Thymus (tissue), 11 donors: Measurements from ENCODE around the gene TMEM238L. TPM values are rescaled to one million over a fixed set of nuclear protein-coding genes. Genes with fewer than 3 reads are reported as not detected.

ENCODE experiments used
- DNase-seq, 9 donors: peaks; one replicate each; pipeline ENCODE4 v3.0.0-alpha.2; 2013; ENCODE audit warnings: low spot score in 9 of 9, low read depth in 6 of 9, missing footprints in 1 of 9
- H3K27ac ChIP-seq, 2 donors: one replicate each; pipeline ENCODE4 v1.5.1; 2013; ENCODE audit warnings: control low read depth in 1 of 2, low read depth in 1 of 2, low read length in 1 of 2, mild to moderate bottlenecking in 1 of 2, moderate library complexity in 1 of 2
- H3K27me3 ChIP-seq, 2 donors: one replicate each; pipeline ENCODE4 v1.5.1; 2013; ENCODE audit warnings: low read length in 1 of 2; ENCODE audit not compliant: control insufficient read depth in 2 of 2, insufficient read depth in 1 of 2
- H3K36me3 ChIP-seq, 2 donors: one replicate each; pipeline ENCODE4 v1.5.1; 2013; ENCODE audit warnings: low read length in 1 of 2, mild to moderate bottlenecking in 1 of 2, moderate library complexity in 1 of 2; ENCODE audit not compliant: control insufficient read depth in 2 of 2, insufficient read depth in 2 of 2
- H3K4me1 ChIP-seq, 2 donors: one replicate each; pipeline ENCODE4 v1.5.1; 2013; ENCODE audit warnings: low read length in 2 of 2; ENCODE audit not compliant: control insufficient read depth in 2 of 2, insufficient read depth in 2 of 2
- H3K4me3 ChIP-seq, 2 donors: one replicate each; pipeline ENCODE4 v1.5.1; 2013; ENCODE audit warnings: low read length in 2 of 2, control low read depth in 1 of 2, mild to moderate bottlenecking in 1 of 2
- H3K9me3 ChIP-seq, 2 donors: one replicate each; pipeline ENCODE4 v1.5.1; 2013; ENCODE audit warnings: low read length in 1 of 2, mild to moderate bottlenecking in 1 of 2; ENCODE audit not compliant: control insufficient read depth in 2 of 2, insufficient read depth in 1 of 2
- WGBS: extraction: QIAGEN DNeasy Blood & Tissue Kit; methylation state at CpG from one replicate; pipeline ENCODE4 v1.1.7; 2013; 5-methylcytosine and 5-hydroxymethylcytosine counted together
- polyA plus RNA-seq: library from polyadenylated mRNA; stranded (reverse); fragments of 200-250 nt; gene quantifications from one replicate; pipeline ENCODE4 v1.2.3, GENCODE V29; 2013
- total RNA-seq: library from RNA; stranded (reverse); fragments of 120-200 nt; gene quantifications from one replicate; pipeline ENCODE4 v1.2.4, GENCODE V29; 2013
- donor health status: healthy.

The TMEM238L gene
- total and polyA plus RNA-seq, 2 donors, result 0.07 TPM; not detected in 1

DNA sequence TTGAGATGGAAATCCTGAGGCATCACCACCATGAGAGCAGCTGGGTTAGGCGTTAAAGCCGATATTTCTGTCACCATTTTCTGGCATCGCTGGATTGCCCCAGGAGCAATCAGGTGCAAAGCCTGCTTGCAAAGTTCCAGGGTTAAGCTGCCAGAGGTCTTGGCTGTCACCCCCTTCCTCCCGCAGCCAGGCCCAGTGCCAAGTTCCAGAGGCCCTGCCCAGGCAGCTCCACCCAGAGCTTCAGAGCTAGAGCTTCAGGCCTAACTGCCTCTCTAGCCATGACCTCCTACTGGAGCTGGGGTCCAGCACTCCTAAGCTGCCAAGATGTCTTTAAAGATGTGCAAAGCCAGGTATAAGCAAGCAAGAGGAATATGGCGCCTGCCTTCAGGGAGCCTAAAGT is 8.8 kb upstream of the TMEM238L start:
- no peaks in the 10 kb centered on the region for H3K36me3 ChIP-seq
- H3K9me3 ChIP-seq, result no peaks in the 10 kb centered on the region
- no peaks in the 10 kb centered on the region for H3K27me3 ChIP-seq
- no peak overlapping the region for H3K27ac ChIP-seq
- DNase-seq, result no peak
- no peaks in the 10 kb centered on the region for H3K4me1 ChIP-seq
- 88% methylated on average over 5 of the region's 5 CpGs for WGBS
- no peak overlapping the region for H3K4me3 ChIP-seq

DNA sequence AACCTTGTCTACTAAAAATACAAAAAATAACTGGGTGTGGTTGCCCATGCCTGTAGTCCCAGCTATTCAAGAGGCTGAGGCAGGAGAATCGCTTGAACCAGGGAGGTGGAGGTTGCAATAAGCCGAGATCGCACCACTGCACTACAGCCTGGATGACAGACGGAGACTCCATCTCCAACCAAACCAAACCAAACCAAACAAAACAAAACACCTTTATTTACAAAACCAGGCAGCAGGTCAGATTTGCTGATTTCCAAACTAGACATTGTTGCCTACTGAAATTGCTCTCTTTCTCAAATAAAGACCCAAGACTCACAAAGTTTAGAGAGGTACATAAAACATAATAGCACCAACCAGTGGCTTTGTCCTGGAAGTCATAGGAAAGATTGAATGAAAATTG is 5.7 kb upstream of the TMEM238L start:
- H3K4me3 ChIP-seq, result no peak overlapping the region
- no peaks in the 10 kb centered on the region for H3K36me3 ChIP-seq
- H3K27ac ChIP-seq, result no peak overlapping the region
- H3K27me3 ChIP-seq, result no peaks in the 10 kb centered on the region
- H3K4me1 ChIP-seq, result no peaks in the 10 kb centered on the region
- WGBS, result 97% methylated on average over 4 of the region's 4 CpGs
- H3K9me3 ChIP-seq, result no peaks in the 10 kb centered on the region
- DNase-seq, result no peak

- H3K27me3 ChIP-seq, result no peaks in the 10 kb centered on the region
Measured at GRCh38 chr17:10807704-10808128, 3.8 kb upstream of the TMEM238L start.

GRCh38 chr17:10806545-10807262 is 2.8 kb upstream of the TMEM238L start:
- Histone ChIP-seq H3K27me3 (no peaks in the 10 kb centered on the region), H3K4me3 (no peak overlapping the region), H3K9me3 (no peaks in the 10 kb centered on the region), H3K36me3 (no peaks in the 10 kb centered on the region), H3K27ac (no peak overlapping the region), H3K4me1 (no peaks in the 10 kb centered on the region)
- no peak for DNase-seq
- 83% methylated on average over 9 of the region's 9 CpGs for WGBS

More at GRCh38 chr17:10807704-10808128, 3.8 kb upstream of the TMEM238L start:
- Histone ChIP-seq H3K4me1 (no peaks in the 10 kb centered on the region), H3K27ac (no peak overlapping the region), H3K4me3 (no peak overlapping the region), H3K9me3 (no peaks in the 10 kb centered on the region), H3K36me3 (no peaks in the 10 kb centered on the region)
- no peak for DNase-seq
- 93% methylated on average over 7 of the region's 7 CpGs for WGBS

DNA sequence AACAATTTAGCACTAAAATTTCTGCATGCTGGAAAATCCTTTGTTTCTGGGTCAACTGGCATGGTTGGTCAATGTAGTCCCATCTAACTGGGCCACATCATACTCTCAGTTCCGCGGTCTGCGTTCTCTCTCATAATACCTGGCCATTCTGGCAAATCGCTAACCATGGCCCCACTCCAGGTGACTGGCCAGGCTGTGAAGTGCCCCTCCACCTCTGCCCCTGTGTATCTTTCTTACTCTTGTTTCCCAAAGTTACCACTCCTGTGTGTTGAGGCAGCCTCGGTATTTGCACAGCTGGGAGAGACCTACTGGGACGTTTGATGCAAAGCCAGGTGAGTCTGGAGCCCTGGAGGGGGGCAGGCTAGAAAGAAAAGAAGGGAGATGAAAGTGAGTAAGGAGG is 2.0 kb upstream of the TMEM238L start:
- Histone ChIP-seq H3K27ac (no peak overlapping the region), H3K36me3 (no peaks in the 10 kb centered on the region), H3K27me3 (no peaks in the 10 kb centered on the region), H3K4me1 (no peaks in the 10 kb centered on the region), H3K4me3 (no peak overlapping the region), H3K9me3 (no peaks in the 10 kb centered on the region)
- no peak for DNase-seq
- 95% methylated on average over 6 of the region's 6 CpGs for WGBS

- DNase-seq, result no peak
- 96% methylated on average over 7 of the region's 7 CpGs for WGBS
- Histone ChIP-seq H3K9me3 (no peaks in the 10 kb centered on the region), H3K27ac (no peak overlapping the region), H3K27me3 (no peaks in the 10 kb centered on the region), H3K36me3 (no peaks in the 10 kb centered on the region), H3K4me1 (no peaks in the 10 kb centered on the region), H3K4me3 (no peak overlapping the region)
Measured at GRCh38 chr17:10804546-10804945, 647 bp upstream of the TMEM238L start.

DNA sequence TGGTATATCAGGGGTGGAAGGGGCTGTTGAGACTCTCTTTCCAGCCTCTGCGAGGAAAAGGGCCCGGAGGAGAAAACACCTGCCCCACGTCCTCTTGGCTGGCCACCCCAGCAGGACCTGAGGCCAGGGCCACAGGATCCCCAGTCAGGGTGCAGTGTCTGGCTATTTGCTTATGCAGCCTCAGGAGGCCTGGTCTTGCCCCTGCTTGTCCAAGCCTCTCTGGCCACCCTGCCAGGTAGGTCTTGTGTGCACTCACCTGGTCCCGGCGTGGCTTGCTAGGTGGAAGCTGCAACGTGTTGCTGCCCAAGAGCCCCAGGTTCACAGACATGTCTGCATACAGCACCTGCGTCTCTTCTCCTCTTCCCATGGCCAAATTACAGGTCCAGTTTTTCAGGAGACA is 549 bp downstream of the TMEM238L start:
- 96% methylated on average over 7 of the region's 7 CpGs for WGBS
- Histone ChIP-seq H3K27ac (no peak overlapping the region), H3K9me3 (no peaks in the 10 kb centered on the region)

GRCh38 chr17:10802496-10803284 is 1.2 kb downstream of the TMEM238L start:
- DNase-seq, result no peak
- no peaks in the 10 kb centered on the region for H3K36me3 ChIP-seq
- WGBS, result 92% methylated on average over 14 of the region's 14 CpGs
- H3K27ac ChIP-seq, result no peak overlapping the region
- H3K4me3 ChIP-seq, result no peak overlapping the region
- no peaks in the 10 kb centered on the region for H3K4me1 ChIP-seq
- H3K9me3 ChIP-seq, result no peaks in the 10 kb centered on the region
- no peaks in the 10 kb centered on the region for H3K27me3 ChIP-seq

More for the DNA sequence above, 549 bp downstream of the TMEM238L start:
- no peak for DNase-seq
- no peak overlapping the region for H3K4me3 ChIP-seq
- H3K4me1 ChIP-seq, result no peaks in the 10 kb centered on the region
- no peaks in the 10 kb centered on the region for H3K27me3 ChIP-seq
- no peaks in the 10 kb centered on the region for H3K36me3 ChIP-seq

DNA sequence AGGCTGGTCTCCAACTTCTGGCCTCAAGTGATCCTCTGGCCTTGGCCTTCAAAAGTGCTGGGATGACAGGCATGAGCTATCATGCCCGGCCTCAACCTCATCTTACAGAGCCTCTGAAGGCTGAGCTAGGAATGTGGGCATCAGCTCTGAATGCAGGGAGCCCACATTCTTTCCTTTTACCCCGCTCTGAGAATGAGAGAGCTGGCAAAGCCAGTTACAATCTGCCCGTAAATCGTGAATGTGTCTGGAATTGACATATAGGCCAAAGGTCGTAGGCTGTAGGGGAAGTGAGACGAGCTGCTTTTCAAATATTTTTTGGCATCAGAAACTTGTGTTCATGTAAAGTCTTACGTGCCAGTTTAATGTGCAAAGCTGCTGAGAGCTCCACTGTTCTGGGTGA is 4.5 kb downstream of the TMEM238L start:
- no peak overlapping the region for H3K4me3 ChIP-seq
- WGBS, result 91% methylated on average over 7 of the region's 7 CpGs
- no peaks in the 10 kb centered on the region for H3K9me3 ChIP-seq
- no peaks in the 10 kb centered on the region for H3K4me1 ChIP-seq
- H3K27me3 ChIP-seq, result no peaks in the 10 kb centered on the region
- H3K27ac ChIP-seq, result no peak overlapping the region
- DNase-seq, result no peak
- no peaks in the 10 kb centered on the region for H3K36me3 ChIP-seq
